Esophagus squamous epithelium (tissue), 5 donors: ENCODE data around the gene NFIB. TPM values are rescaled to one million over a fixed set of nuclear protein-coding genes. Genes with fewer than 3 reads are reported as not detected.

Experiments
- DNase-seq: peaks from one replicate; lab custom pipeline; 2025; lab: John Stamatoyannopoulos, UW
- H3K27ac ChIP-seq, 4 donors: fragments of 200-600 bp; sonication (generic); one replicate each; pipeline ENCODE4 v1.5.1; 2016 to 2019; ENCODE audit warnings: mild to moderate bottlenecking in 1 of 4
- H3K27me3 ChIP-seq, 4 donors: fragments of 200-600 bp; sonication (generic); 1 replicate in 3 of 4; 2 replicates in 1 of 4; pipeline versions ENCODE4 v1.5.1 to v1.6.0; 2017 to 2021; ENCODE audit warnings: antibody characterized with exemption in 1 of 4
- H3K36me3 ChIP-seq, 3 donors: fragments of 200-600 bp; sonication (generic); one replicate each; pipeline ENCODE4 v1.5.1; 2016 to 2019
- H3K4me1 ChIP-seq, 3 donors: fragments of 200-600 bp; sonication (generic); one replicate each; pipeline ENCODE4 v1.5.1; 2017 to 2019
- H3K4me3 ChIP-seq, 4 donors: fragments of 200-600 bp; sonication (generic); 1 replicate in 3 of 4; 2 replicates in 1 of 4; pipeline ENCODE4 v1.5.1; 2016 to 2019; ENCODE audit warnings: mild to moderate bottlenecking in 2 of 4, moderate library complexity in 1 of 4
- H3K9me3 ChIP-seq, 3 donors: fragments of 200-600 bp; sonication (generic); one replicate each; pipeline ENCODE4 v1.5.1; 2016 to 2019
- CTCF ChIP-seq, 6 experiments: fragments of 450-650 bp in 4 of 6; fragments of 200-600 bp in 2 of 6; sonication (generic) in 2 of 6; IDR thresholded peaks; one replicate each; pipeline ENCODE4 v1.5.1; 2016 to 2019; ENCODE audit warnings: antibody characterized with exemption in 6 of 6, mild to moderate bottlenecking in 4 of 6, moderate library complexity in 4 of 6
- POLR2A ChIP-seq, 4 donors: fragments of 450-650 bp; IDR thresholded peaks; one replicate each; pipeline ENCODE4 v1.6.1; 2017; ENCODE audit warnings: antibody characterized with exemption in 4 of 4, mild to moderate bottlenecking in 4 of 4, moderate library complexity in 3 of 4
- whole genome bisulfite sequencing, 2 donors: methylation state at CpG; one replicate each; pipeline ENCODE4 v1.1.5; 2018; 5-methylcytosine and 5-hydroxymethylcytosine counted together
- intact Hi-C: fragments of 100-400 bp; cut with DNase I; formaldehyde crosslinking; loops from one replicate; pipeline ENCODE4 v1.15.0; 2022
- total RNA-seq, 4 donors: library from RNA; depleted of rRNA; stranded (reverse); fragments of >200 nt; gene quantifications; one replicate each; pipeline ENCODE4 v1.1.0, GENCODE V29; 2016
- donor health status: DM: yes; HTN: yes; CAD: no.

Gene NFIB
- total RNA-seq, 4 donors from 2014 or later: 16.8 to 38.1 (median 23.0) TPM

GRCh38 chr9:14111696-14112095 lies 202.2 kb downstream of the NFIB start:
- Histone ChIP-seq H3K36me3 (peaks cover 0 to 56% (median 4%) of the 10 kb centered on the region in 3 donors), H3K27me3 (no peaks in the 10 kb centered on the region), H3K4me3 (no peak overlapping the region), H3K4me1 (no peaks in the 10 kb centered on the region), H3K27ac (no peak overlapping the region), H3K9me3 (no peaks in the 10 kb centered on the region)
- no peak for DNase-seq
- intact Hi-C loops: no loop called here
- no peak for TF ChIP-seq CTCF (IDR thresholded peaks at IDR 0.05)
- no peak for TF ChIP-seq POLR2A (IDR thresholded peaks at IDR 0.05)
- WGBS, 2 donors: 78 to 95% methylated on average over 1 of the region's 1 CpG

GRCh38 chr9:14107977-14108376 lies 206.0 kb downstream of the NFIB start:
- H3K27me3 ChIP-seq: no peaks in the 10 kb centered on the region
- 70 to 76% methylated on average over 3 of the region's 3 CpGs for WGBS, 2 donors
- TF ChIP-seq CTCF (IDR thresholded peaks at IDR 0.05): no peak
- no peak for TF ChIP-seq POLR2A (IDR thresholded peaks at IDR 0.05)
- H3K4me3 ChIP-seq: no peak overlapping the region
- intact Hi-C loops: no loop called here
- peaks cover 0 to 19% (median 0%) of the 10 kb centered on the region in 3 donors for H3K36me3 ChIP-seq
- peaks cover 0 to 5% (median 0%) of the 10 kb centered on the region in 3 donors for H3K4me1 ChIP-seq
- no peak for DNase-seq
- no peak overlapping the region for H3K27ac ChIP-seq
- H3K9me3 ChIP-seq: no peaks in the 10 kb centered on the region

DNA sequence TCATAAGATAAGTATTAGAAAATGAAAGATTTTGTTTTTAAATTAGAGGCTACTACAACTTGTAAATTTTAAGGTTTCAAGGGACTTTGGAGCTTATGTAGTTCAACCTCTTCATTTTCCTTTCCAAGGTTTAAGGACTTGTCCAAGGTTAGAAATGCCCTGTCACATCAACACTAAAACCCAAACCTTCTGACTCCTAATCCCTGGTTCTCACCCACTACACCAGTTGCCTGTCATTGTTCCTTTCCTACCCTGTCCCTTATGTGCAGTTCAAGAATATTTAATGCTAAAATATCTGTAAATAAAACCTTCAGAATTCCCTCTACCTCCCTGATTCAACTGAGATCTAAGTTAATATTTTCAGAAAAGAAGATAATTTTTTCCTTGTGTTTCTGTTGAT lies 206.4 kb downstream of the NFIB start:
- intact Hi-C loops: no loop called here
- peaks cover 0 to 14% (median 0%) of the 10 kb centered on the region in 3 donors for H3K36me3 ChIP-seq
- no peaks in the 10 kb centered on the region for H3K9me3 ChIP-seq
- no peak for DNase-seq
- peaks cover 0 to 9% (median 0%) of the 10 kb centered on the region in 3 donors for H3K4me1 ChIP-seq
- no peaks in the 10 kb centered on the region for H3K27me3 ChIP-seq
- TF ChIP-seq CTCF (IDR thresholded peaks at IDR 0.05): no peak
- TF ChIP-seq POLR2A (IDR thresholded peaks at IDR 0.05): no peak
- no peak overlapping the region for H3K4me3 ChIP-seq
- no peak overlapping the region for H3K27ac ChIP-seq

DNA sequence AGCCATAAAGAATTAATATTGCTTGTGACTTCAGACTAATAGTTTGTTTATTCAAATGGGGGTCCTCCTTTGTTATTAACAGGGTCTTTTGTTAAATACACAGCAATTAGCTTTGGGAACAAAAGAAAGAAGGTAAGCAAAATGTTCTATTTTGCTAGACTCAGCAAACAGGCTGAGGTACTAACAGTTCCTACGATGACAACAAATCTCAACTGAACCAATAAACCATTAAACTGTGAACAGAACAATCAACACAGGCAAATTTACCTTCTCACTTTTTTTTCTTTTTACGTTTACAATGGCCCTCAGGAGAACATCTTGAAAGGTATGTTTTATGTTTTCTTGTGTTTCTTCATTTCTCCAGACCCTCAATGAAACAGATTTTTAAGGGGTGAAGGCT lies 207.2 kb downstream of the NFIB start:
- peaks cover 0 to 9% (median 0%) of the 10 kb centered on the region in 3 donors for H3K4me1 ChIP-seq
- H3K36me3 ChIP-seq: peaks cover 0 to 6% (median 0%) of the 10 kb centered on the region in 3 donors
- 84 to 97% methylated on average over 2 of the region's 2 CpGs for WGBS, 2 donors
- H3K9me3 ChIP-seq: no peaks in the 10 kb centered on the region
- DNase-seq: no peak
- H3K4me3 ChIP-seq: no peak overlapping the region
- H3K27me3 ChIP-seq: no peaks in the 10 kb centered on the region
- intact Hi-C loops: no loop called here
- no peak overlapping the region for H3K27ac ChIP-seq
- TF ChIP-seq CTCF (IDR thresholded peaks at IDR 0.05) (no peak), POLR2A (IDR thresholded peaks at IDR 0.05) (no peak)

- Histone ChIP-seq H3K9me3 (no peaks in the 10 kb centered on the region), H3K27me3 (no peaks in the 10 kb centered on the region), H3K4me3 (no peak overlapping the region), H3K36me3 (no peaks in the 10 kb centered on the region), H3K27ac (no peak overlapping the region), H3K4me1 (peaks cover 0 to 14% (median 0%) of the 10 kb centered on the region in 3 donors)
- TF ChIP-seq POLR2A (IDR thresholded peaks at IDR 0.05) (no peak), CTCF (IDR thresholded peaks at IDR 0.05) (no peak)
- no peak for DNase-seq
- intact Hi-C loops: no loop called here
- 79 to 88% methylated on average over 3 of the region's 3 CpGs for WGBS, 2 donors
Observed at GRCh38 chr9:14104496-14104895, 209.4 kb downstream of the NFIB start.
